Natural killer cell (primary cell): Measurements from ENCODE around the gene TLK1. TPM values are rescaled to one million over a fixed set of nuclear protein-coding genes. Genes with fewer than 3 reads are reported as not detected.

Experiments
- ATAC-seq, 3 donors: fragments of 150-1000 bp in 2 of 3; fragments of 200-7000 bp in 1 of 3; cut with Tn5 transposase; 1 replicate in 1 of 3; 2 replicates in 2 of 3; pipeline ENCODE4 v1.10.0; 2021; ENCODE audit warnings: mild to moderate bottlenecking in 2 of 3, moderate library complexity in 2 of 3
- DNase-seq, 2 donors: peaks; one replicate each; pipeline versions ENCODE4 v3.0.0 to v3.0.0-alpha.2; 2013 to 2021; ENCODE audit warnings: mixed read lengths in 1 of 2
- H3K27ac ChIP-seq: one replicate; pipeline ENCODE4 v1.5.1; 2013; ENCODE audit warnings: mild to moderate bottlenecking, low read length
- H3K27me3 ChIP-seq: one replicate; pipeline ENCODE4 v1.6.1; 2013; ENCODE audit warnings: low read length; ENCODE audit not compliant: control insufficient read depth, insufficient read depth
- H3K36me3 ChIP-seq: one replicate; pipeline ENCODE4 v1.6.1; 2013; ENCODE audit warnings: low read length; ENCODE audit not compliant: control insufficient read depth, insufficient read depth
- H3K4me1 ChIP-seq: one replicate; pipeline ENCODE4 v1.6.1; 2013; ENCODE audit warnings: low read length; ENCODE audit not compliant: control insufficient read depth, insufficient read depth
- H3K4me3 ChIP-seq: one replicate; pipeline ENCODE4 v1.5.1; 2013; ENCODE audit warnings: low read length
- H3K9me3 ChIP-seq: one replicate; pipeline ENCODE4 v1.6.1; 2013; ENCODE audit warnings: low read length; ENCODE audit not compliant: control insufficient read depth, insufficient read depth
- H3K27ac Mint-ChIP-seq, 2 donors: one replicate each; pipeline ENCODE4 v1.8.0; 2022; ENCODE audit warnings: mild to moderate bottlenecking in 2 of 2, mixed read lengths in 2 of 2, moderate library complexity in 1 of 2
- H3K27me3 Mint-ChIP-seq, 2 donors: one replicate each; pipeline ENCODE4 v1.8.0; 2022; ENCODE audit warnings: low read depth in 2 of 2, mixed read lengths in 2 of 2
- H3K36me3 Mint-ChIP-seq: one replicate; pipeline ENCODE4 v1.8.0; 2022; ENCODE audit warnings: mixed read lengths
- H3K4me1 Mint-ChIP-seq, 2 donors: one replicate each; pipeline ENCODE4 v1.8.0; 2022; ENCODE audit warnings: mixed read lengths in 2 of 2
- H3K4me3 Mint-ChIP-seq: one replicate; pipeline ENCODE4 v1.8.0; 2022; ENCODE audit warnings: mild to moderate bottlenecking, moderate library complexity, mixed read lengths
- H3K9me3 Mint-ChIP-seq, 2 donors: one replicate each; pipeline ENCODE4 v1.8.0; 2022; ENCODE audit warnings: mixed read lengths in 2 of 2
- CTCF ChIP-seq: fragments of 200-600 bp; IDR thresholded peaks from one replicate; pipeline ENCODE4 v1.8.0; 2022; ENCODE audit warnings: antibody characterized with exemption
- WGBS: methylation state at CpG from one replicate; pipeline ENCODE4 v1.1.7; 2013; ENCODE audit warnings: missing lambda C conversion rate; ENCODE audit not compliant: insufficient coverage; 5-methylcytosine and 5-hydroxymethylcytosine counted together
- intact Hi-C: fragments of 100-400 bp; cut with micrococcal nuclease; formaldehyde crosslinking; loops from one replicate; pipeline ENCODE4 v1.14.2; 2022
- total RNA-seq, 4 donors: library from RNA; stranded (reverse); fragments of 120-200 nt in 1 of 4; gene quantifications; one replicate each; pipeline versions ENCODE4 v1.2.3 to v1.2.4, GENCODE V29; 2013 to 2022

TLK1 gene
- total RNA-seq, 3 donors from 2014 or later (not counting 1 experiment from before 2014, with no cell fraction given) = 90.9 to 101 (median 91.2) TPM

GRCh38 chr2:171149986-171150693 lies 10.6 kb downstream of the TLK1 start:
- no peak for ATAC-seq
- H3K27ac Mint-ChIP-seq = peak overlapping the region in 1 of 2 donors; percentile 23
- Histone ChIP-seq H3K27ac (no peak overlapping the region), H3K4me1 (peaks cover 9% of the 10 kb centered on the region), H3K36me3 (no peaks in the 10 kb centered on the region), H3K4me3 (no peak overlapping the region), H3K27me3 (no peaks in the 10 kb centered on the region), H3K9me3 (no peaks in the 10 kb centered on the region)
- TF ChIP-seq CTCF = no peak
- no peaks in the 10 kb centered on the region for H3K27me3 Mint-ChIP-seq
- H3K9me3 Mint-ChIP-seq = no peaks in the 10 kb centered on the region
- DNase-seq = no peak
- 91% methylated on average over 2 of the region's 4 CpGs for WGBS
- intact Hi-C loops = loop anchor here (10.0 kb wide), 1 partner anchor 265 kb away; no protein-coding TSS in a partner anchor
- peaks cover 40 to 53% of the 10 kb centered on the region in 2 donors for H3K4me1 Mint-ChIP-seq
- no peaks in the 10 kb centered on the region for H3K36me3 Mint-ChIP-seq
- no peak overlapping the region for H3K4me3 Mint-ChIP-seq

- Histone ChIP-seq H3K27me3 (no peaks in the 10 kb centered on the region), H3K36me3 (no peaks in the 10 kb centered on the region), H3K4me3 (no peak overlapping the region), H3K27ac (no peak overlapping the region), H3K9me3 (no peaks in the 10 kb centered on the region), H3K4me1 (peaks cover 13% of the 10 kb centered on the region)
- 96% methylated on average over 2 of the region's 3 CpGs for WGBS
- intact Hi-C loops = no loop called here
- Mint-ChIP-seq H3K27ac (no peak overlapping the region), H3K27me3 (no peaks in the 10 kb centered on the region), H3K4me1 (peaks cover 43 to 60% of the 10 kb centered on the region in 2 donors), H3K4me3 (no peak overlapping the region), H3K9me3 (no peaks in the 10 kb centered on the region), H3K36me3 (no peaks in the 10 kb centered on the region)
- ATAC-seq (no peak), DNase-seq (no peak)
- no peak for TF ChIP-seq CTCF
Observed at GRCh38 chr2:171149171-171149938, 11.3 kb downstream of the TLK1 start.

GRCh38 chr2:171147081-171147480 lies 13.6 kb downstream of the TLK1 start:
- H3K27ac ChIP-seq = no peak overlapping the region
- no peaks in the 10 kb centered on the region for H3K36me3 Mint-ChIP-seq
- no peak overlapping the region for H3K4me3 Mint-ChIP-seq
- H3K36me3 ChIP-seq = no peaks in the 10 kb centered on the region
- peak overlapping the region; percentile 80 to 86 for H3K27ac Mint-ChIP-seq
- 80% methylated on average over 2 of the region's 2 CpGs for WGBS
- intact Hi-C loops = no loop called here
- H3K4me1 ChIP-seq = peaks cover 19% of the 10 kb centered on the region
- no peaks in the 10 kb centered on the region for H3K9me3 ChIP-seq
- H3K9me3 Mint-ChIP-seq = no peaks in the 10 kb centered on the region
- H3K27me3 Mint-ChIP-seq = no peaks in the 10 kb centered on the region
- no peak for TF ChIP-seq CTCF
- ATAC-seq = no peak
- H3K4me3 ChIP-seq = no peak overlapping the region
- no peaks in the 10 kb centered on the region for H3K27me3 ChIP-seq
- DNase-seq = no peak
- H3K4me1 Mint-ChIP-seq = peaks cover 55 to 73% of the 10 kb centered on the region in 2 donors
